Fibroblast of pulmonary artery (primary cell): ENCODE measurements around the gene RIN3.

Source experiments
- DNase-seq: peaks from one replicate; pipeline ENCODE4 v3.0.0-alpha.2; 2010; ENCODE audit warnings: low read depth
- H3K4me3 ChIP-seq: replicated peaks from 2 replicates; pipeline ENCODE4 v1.5.1; 2011; ENCODE audit warnings: low read depth, mild to moderate bottlenecking, control low read depth, low read length, moderate library complexity
- CTCF ChIP-seq: IDR thresholded peaks from 2 replicates; pipeline ENCODE4 v1.5.1; 2011; ENCODE audit warnings: mild to moderate bottlenecking, control low read depth, low read length, inconsistent platforms; ENCODE audit errors: missing control alignments

Gene RIN3

GRCh38 chr14:92513204-92513965, at the start of gene RIN3:
RIN3 (plus strand) TSS chr14:92513781; CDS start chr14:92513933, 152 bp downstream.
- TF ChIP-seq CTCF = no peak
- peak; percentile 64 for DNase-seq
- H3K4me3 ChIP-seq = peak within 1 kb of the TSS; percentile 71

GRCh38 chr14:92464156-92464555, 49.4 kb upstream of the RIN3 start:
- H3K4me3 ChIP-seq = no peak overlapping the region
- DNase-seq = no peak
- TF ChIP-seq CTCF = no peak

- no peak for TF ChIP-seq CTCF
- H3K4me3 ChIP-seq = no peak overlapping the region
- DNase-seq = no peak
Observed at GRCh38 chr14:92464716-92465115, 48.9 kb upstream of the RIN3 start.

- H3K4me3 ChIP-seq = no peak overlapping the region
- DNase-seq = no peak
- TF ChIP-seq CTCF = no peak
Observed at GRCh38 chr14:92465353-92466055, 48.1 kb upstream of the RIN3 start.

- TF ChIP-seq CTCF = no peak
- DNase-seq = no peak
- no peak overlapping the region for H3K4me3 ChIP-seq
Observed at GRCh38 chr14:92466059-92466458, 47.5 kb upstream of the RIN3 start.

GRCh38 chr14:92469515-92469914, 44.1 kb upstream of the RIN3 start:
- no peak overlapping the region for H3K4me3 ChIP-seq
- no peak for TF ChIP-seq CTCF
- no peak for DNase-seq
